DOHH2 (cell line): Measurements from ENCODE around the gene TFAM.

Source experiments
- CTCF ChIP-seq: fragments of 200-600 bp; sonication (generic); IDR thresholded peaks from one replicate; pipeline ENCODE4 v1.5.1; 2014; ENCODE audit warnings: antibody characterized with exemption, mild to moderate bottlenecking, low read depth, low read length; ENCODE audit not compliant: poor library complexity, severe bottlenecking
- EZH2phosphoT487 ChIP-seq: fragments of 200-600 bp; sonication (generic); IDR thresholded peaks from 2 replicates; pipeline ENCODE4 v1.6.1; 2017; ENCODE audit warnings: borderline replicate concordance, mild to moderate bottlenecking, antibody characterized with exemption, low read length, moderate library complexity, mixed read lengths

- TF ChIP-seq CTCF, result no peak
- TF ChIP-seq EZH2phosphoT487, result no peak
These were observed 55.3 kb downstream of the TFAM start for GRCh38 chr10:58440484-58440883.
